Lung (tissue), 12 donors: ENCODE measurements around the gene AKAP1. TPM values are rescaled to one million over a fixed set of nuclear protein-coding genes. Genes with fewer than 3 reads are reported as not detected.
A peak's percentile ranks its signal among the peaks of the same experiment; 100 is the strongest.

Experiments
- ATAC-seq: fragments of 200-7000 bp; cut with Tn5 transposase; one replicate; pipeline ENCODE4 v1.9.1; 2020; ENCODE audit warnings: moderate number of reproducible peaks; ENCODE audit not compliant: insufficient read depth, low FRiP score
- DNase-seq, 3 donors: peaks; one replicate each; pipeline ENCODE4 v3.0.0-alpha.2; 2013 to 2017
- H3K27ac ChIP-seq, 2 donors: one replicate each; pipeline ENCODE4 v1.5.1; 2013; ENCODE audit warnings: mild to moderate bottlenecking in 2 of 2, moderate library complexity in 2 of 2, control low read depth in 1 of 2, inconsistent platforms in 1 of 2, low read depth in 1 of 2, low read length in 1 of 2
- H3K27me3 ChIP-seq, 3 donors: one replicate each; pipeline ENCODE4 v1.5.1; 2013; ENCODE audit warnings: low read length in 2 of 3; ENCODE audit not compliant: control insufficient read depth in 3 of 3, insufficient read depth in 3 of 3
- H3K36me3 ChIP-seq, 4 donors: one replicate each; pipeline ENCODE4 v1.5.1; 2013; ENCODE audit warnings: low read length in 4 of 4, mild to moderate bottlenecking in 1 of 4, moderate library complexity in 1 of 4; ENCODE audit not compliant: control insufficient read depth in 4 of 4, insufficient read depth in 4 of 4
- H3K4me1 ChIP-seq, 5 donors: one replicate each; pipeline ENCODE4 v1.5.1; 2013; ENCODE audit warnings: low read length in 5 of 5, mild to moderate bottlenecking in 2 of 5, moderate library complexity in 1 of 5; ENCODE audit not compliant: control insufficient read depth in 5 of 5, insufficient read depth in 5 of 5
- H3K4me3 ChIP-seq: one replicate; pipeline ENCODE4 v1.5.1; 2013; ENCODE audit warnings: mild to moderate bottlenecking, control low read depth, moderate library complexity
- H3K9ac ChIP-seq, 2 donors: one replicate each; pipeline ENCODE4 v1.5.1; 2013; ENCODE audit warnings: low read length in 2 of 2, control low read depth in 1 of 2; ENCODE audit not compliant: insufficient read depth in 1 of 2
- H3K9me3 ChIP-seq, 4 donors: one replicate each; pipeline ENCODE4 v1.5.1; 2013; ENCODE audit warnings: low read length in 3 of 4, mild to moderate bottlenecking in 1 of 4, moderate library complexity in 1 of 4; ENCODE audit not compliant: control insufficient read depth in 4 of 4, insufficient read depth in 3 of 4
- CTCF ChIP-seq: IDR thresholded peaks from 2 replicates; pipeline ENCODE4 v1.5.1; 2012; ENCODE audit warnings: mild to moderate bottlenecking; ENCODE audit errors: control extremely low read depth, extremely low read depth
- WGBS, 2 donors: extraction: QIAGEN DNeasy Blood & Tissue Kit; methylation state at CpG; one replicate each; pipeline ENCODE4 v1.1.7; 2013; 5-methylcytosine and 5-hydroxymethylcytosine counted together
- polyA plus RNA-seq, 2 donors: library from polyadenylated mRNA; stranded (reverse); fragments of 200-250 nt; gene quantifications; one replicate each; pipeline ENCODE4 v1.2.1, GENCODE V29; 2013
- total RNA-seq, 2 donors: library from RNA; depleted of rRNA in 1 of 2; stranded (reverse); fragments of >200 nt in 1 of 2; gene quantifications; one replicate each; pipeline ENCODE4 v1.2.1, GENCODE V29; 2014 to 2021
- donor health status: control.
- donor health status: control.
- donor health status: Bipolar disorder and iron deficiency.
- donor health status: healthy.
- donor health status: DM: yes; HTN: yes; CAD: no.

Gene AKAP1
- total and polyA plus RNA-seq, 4 donors, result 23.1 to 46.4 (median 29.8) TPM

GRCh38 chr17:57108671-57109392, 23.8 kb downstream of the AKAP1 start:
- DNase-seq, result no peak
- Histone ChIP-seq H3K27ac (peak overlapping the region; percentile 23 to 55), H3K27me3 (no peaks in the 10 kb centered on the region), H3K4me3 (no peak overlapping the region), H3K36me3 (peaks cover 0 to 15% (median 0%) of the 10 kb centered on the region in 4 donors), H3K9me3 (no peaks in the 10 kb centered on the region), H3K4me1 (peaks cover 2 to 23% (median 15%) of the 10 kb centered on the region in 5 donors), H3K9ac (no peak overlapping the region)
- no peak for ATAC-seq
- TF ChIP-seq CTCF, result no peak
- 84 to 88% methylated on average over 12 of the region's 12 CpGs for WGBS, 2 donors

GRCh38 chr17:57109393-57110151, 24.5 kb downstream of the AKAP1 start:
- no peak overlapping the region for H3K9ac ChIP-seq
- peaks cover 2 to 23% (median 15%) of the 10 kb centered on the region in 5 donors for H3K4me1 ChIP-seq
- H3K27ac ChIP-seq, result peak overlapping the region; percentile 3 to 55
- no peak overlapping the region for H3K4me3 ChIP-seq
- no peak for TF ChIP-seq CTCF
- 73 to 82% methylated on average over 14 of the region's 14 CpGs for whole genome bisulfite sequencing, 2 donors
- ATAC-seq, result no peak
- H3K36me3 ChIP-seq, result peaks cover 0 to 19% (median 3%) of the 10 kb centered on the region in 4 donors
- H3K27me3 ChIP-seq, result no peaks in the 10 kb centered on the region
- no peaks in the 10 kb centered on the region for H3K9me3 ChIP-seq
- DNase-seq, result peak in 1 of 3 donors; percentile 29

GRCh38 chr17:57110152-57110542, 25.1 kb downstream of the AKAP1 start:
- no peak for ATAC-seq

More at GRCh38 chr17:57110152-57110542, 25.1 kb downstream of the AKAP1 start:
- H3K4me3 ChIP-seq, result no peak overlapping the region
- no peak overlapping the region for H3K9ac ChIP-seq
- no peaks in the 10 kb centered on the region for H3K27me3 ChIP-seq
- peak overlapping the region; percentile 3 to 55 for H3K27ac ChIP-seq
- DNase-seq, result peak; percentile 25 to 57 (median 40)
- H3K36me3 ChIP-seq, result peaks cover 0 to 22% (median 3%) of the 10 kb centered on the region in 4 donors
- no peak for TF ChIP-seq CTCF
- peaks cover 2 to 23% (median 15%) of the 10 kb centered on the region in 5 donors for H3K4me1 ChIP-seq
- no peaks in the 10 kb centered on the region for H3K9me3 ChIP-seq
- 58 to 67% methylated on average over 5 of the region's 5 CpGs for WGBS, 2 donors
